Measurements from ENCODE around the gene CTNNBL1.
A peak's percentile ranks its signal among the peaks of the same experiment; 100 is the strongest.

Gene CTNNBL1

DNA sequence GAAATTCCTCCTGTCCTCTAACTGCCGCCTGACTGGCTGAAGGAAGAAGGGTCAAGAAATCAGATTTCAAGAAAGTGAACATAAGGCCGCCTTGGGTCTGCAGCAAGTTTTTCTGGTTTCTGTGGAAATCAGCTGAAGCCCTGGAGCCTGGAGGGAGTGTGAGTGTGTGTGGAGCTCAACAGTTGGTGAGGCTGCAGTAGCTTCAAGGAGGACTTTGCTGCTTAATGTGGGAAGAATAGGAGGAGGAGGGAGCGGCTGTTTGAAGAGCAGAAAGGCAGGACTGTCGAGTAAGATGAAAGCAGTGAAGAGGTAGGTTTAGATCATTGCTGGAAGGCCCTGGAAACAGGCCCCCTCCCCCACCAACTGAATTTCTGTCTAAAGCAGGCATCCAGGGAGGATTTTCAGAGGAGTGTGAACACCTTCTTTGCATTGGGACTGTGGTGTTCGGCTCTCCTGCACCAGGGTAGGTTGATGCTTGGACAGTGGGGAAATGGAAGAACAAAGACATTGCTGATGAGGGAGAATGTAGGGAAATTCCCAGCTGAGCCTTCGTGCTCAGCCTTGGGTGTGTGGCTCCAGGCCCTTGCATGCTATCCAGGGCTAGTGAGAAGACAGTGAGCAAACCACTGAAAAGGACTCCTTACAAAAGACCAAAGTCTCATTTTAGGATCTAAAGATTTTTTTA, 129.6 kb downstream of the CTNNBL1 start:
- H3K4me3 ChIP-seq (ENCODE audit: low read length): no peak overlapping the region
- TF ChIP-seq, protein P1, sequence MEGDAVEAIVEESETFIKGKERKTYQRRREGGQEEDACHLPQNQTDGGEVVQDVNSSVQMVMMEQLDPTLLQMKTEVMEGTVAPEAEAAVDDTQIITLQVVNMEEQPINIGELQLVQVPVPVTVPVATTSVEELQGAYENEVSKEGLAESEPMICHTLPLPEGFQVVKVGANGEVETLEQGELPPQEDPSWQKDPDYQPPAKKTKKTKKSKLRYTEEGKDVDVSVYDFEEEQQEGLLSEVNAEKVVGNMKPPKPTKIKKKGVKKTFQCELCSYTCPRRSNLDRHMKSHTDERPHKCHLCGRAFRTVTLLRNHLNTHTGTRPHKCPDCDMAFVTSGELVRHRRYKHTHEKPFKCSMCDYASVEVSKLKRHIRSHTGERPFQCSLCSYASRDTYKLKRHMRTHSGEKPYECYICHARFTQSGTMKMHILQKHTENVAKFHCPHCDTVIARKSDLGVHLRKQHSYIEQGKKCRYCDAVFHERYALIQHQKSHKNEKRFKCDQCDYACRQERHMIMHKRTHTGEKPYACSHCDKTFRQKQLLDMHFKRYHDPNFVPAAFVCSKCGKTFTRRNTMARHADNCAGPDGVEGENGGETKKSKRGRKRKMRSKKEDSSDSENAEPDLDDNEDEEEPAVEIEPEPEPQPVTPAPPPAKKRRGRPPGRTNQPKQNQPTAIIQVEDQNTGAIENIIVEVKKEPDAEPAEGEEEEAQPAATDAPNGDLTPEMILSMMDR (IDR thresholded peaks at IDR 0.05; ENCODE audit: insufficient read depth, low read depth, low read length, missing control alignments): no peak
- peak; percentile 55 for DNase-seq (ENCODE audit: low read depth)

GRCh38 chr20:37827605-37828004, 133.8 kb downstream of the CTNNBL1 start:
- TF ChIP-seq, protein P1 (IDR thresholded peaks at IDR 0.05; ENCODE audit: insufficient read depth, low read depth, low read length, missing control alignments): no peak
- no peak for DNase-seq (ENCODE audit: low read depth)
- no peak overlapping the region for H3K4me3 ChIP-seq (ENCODE audit: low read length)

DNA sequence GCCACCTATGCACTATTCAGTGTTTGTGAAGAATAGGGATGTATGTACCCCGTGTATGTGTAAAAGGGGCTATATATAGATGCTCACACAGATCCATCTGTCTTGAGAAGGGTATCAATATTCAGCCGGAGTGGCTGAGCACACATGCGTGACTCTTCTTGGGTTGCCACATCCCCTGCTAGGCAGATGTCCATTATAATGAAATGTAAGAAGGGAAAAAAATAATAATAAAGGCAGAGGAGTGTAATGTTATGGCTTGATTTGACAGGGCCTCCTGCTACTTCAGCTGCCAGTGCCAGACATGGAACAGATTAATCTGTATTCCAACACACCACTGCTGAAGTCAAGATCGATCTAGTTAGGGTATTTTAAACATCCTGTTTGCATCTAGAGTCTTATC, 134.9 kb downstream of the CTNNBL1 start:
- no peak for DNase-seq (ENCODE audit: low read depth)
- H3K4me3 ChIP-seq (ENCODE audit: low read length): no peak overlapping the region
- TF ChIP-seq, protein P1 (IDR thresholded peaks at IDR 0.05; ENCODE audit: insufficient read depth, low read depth, low read length, missing control alignments): no peak

DNA sequence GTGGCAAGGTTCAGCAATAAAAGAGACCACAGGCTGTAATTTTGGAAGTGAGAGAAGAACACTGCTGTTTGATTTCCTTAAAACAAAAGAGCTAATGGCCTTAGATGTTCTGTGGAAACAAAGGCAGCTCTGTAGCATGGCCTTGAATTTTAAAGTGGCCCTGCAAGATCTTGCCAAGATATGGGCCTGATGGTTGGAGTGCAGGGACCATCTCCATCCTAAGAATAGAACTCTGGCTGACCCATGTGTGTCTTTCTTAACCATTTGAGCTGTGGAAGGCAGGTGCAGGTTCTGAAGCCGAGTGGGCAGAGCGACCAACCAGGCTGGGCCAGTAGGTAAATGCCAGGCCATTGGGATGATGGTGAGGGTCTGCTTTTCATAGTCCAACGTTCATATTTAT, 135.3 kb downstream of the CTNNBL1 start:
- TF ChIP-seq, protein P1 (IDR thresholded peaks at IDR 0.05; ENCODE audit: insufficient read depth, low read depth, low read length, missing control alignments): no peak
- DNase-seq (ENCODE audit: low read depth): no peak
- H3K4me3 ChIP-seq (ENCODE audit: low read length): no peak overlapping the region

- no peak overlapping the region for H3K4me3 ChIP-seq (ENCODE audit: low read length)
- TF ChIP-seq, protein P1 (IDR thresholded peaks at IDR 0.05; ENCODE audit: insufficient read depth, low read depth, low read length, missing control alignments): no peak
- no peak for DNase-seq (ENCODE audit: low read depth)
These were observed 139.5 kb downstream of the CTNNBL1 start for GRCh38 chr20:37833221-37833896.

DNA sequence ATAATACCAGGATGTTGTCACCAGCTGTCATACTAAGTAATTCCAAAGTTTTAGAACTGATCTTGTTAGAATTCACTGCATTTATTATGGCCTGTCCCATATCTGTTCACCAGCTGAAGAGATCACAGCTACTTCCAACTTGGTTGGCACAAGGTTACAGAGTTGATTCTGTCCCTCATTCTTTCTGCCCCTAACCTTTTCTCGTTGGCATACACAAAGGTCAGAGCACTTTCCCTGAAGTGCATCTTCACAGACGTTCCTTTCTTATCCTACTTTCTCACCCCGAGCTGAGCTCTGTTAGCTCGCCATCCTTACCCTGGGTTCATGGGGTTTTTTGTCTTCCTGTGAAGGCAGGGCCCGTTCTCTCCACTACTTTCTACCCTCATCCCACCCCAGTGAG, 143.1 kb downstream of the CTNNBL1 start:
- TF ChIP-seq, protein P1 (IDR thresholded peaks at IDR 0.05; ENCODE audit: insufficient read depth, low read depth, low read length, missing control alignments): no peak
- DNase-seq (ENCODE audit: low read depth): no peak
- no peak overlapping the region for H3K4me3 ChIP-seq (ENCODE audit: low read length)
